Uterus (tissue), 2 donors: Measurements from ENCODE around the gene NUMA1.

Experiments used
- CTCF ChIP-seq, 4 experiments: fragments of 200-600 bp in 2 of 4; fragments of 450-650 bp in 2 of 4; sonication (generic) in 2 of 4; IDR thresholded peaks; one replicate each; pipeline ENCODE4 v1.5.1; 2016 to 2019; ENCODE audit warnings: antibody characterized with exemption in 4 of 4, mild to moderate bottlenecking in 2 of 4, moderate library complexity in 1 of 4
- POLR2A ChIP-seq, 2 donors: fragments of 450-650 bp; IDR thresholded peaks; one replicate each; pipeline ENCODE4 v1.6.1; 2016; ENCODE audit warnings: antibody characterized with exemption in 2 of 2, mild to moderate bottlenecking in 1 of 2, moderate library complexity in 1 of 2

GRCh38 chr11:72103754-72104167, 23.4 kb upstream of the NUMA1 start:
- peak in 1 of 4 experiments; percentile 2 for TF ChIP-seq CTCF (IDR thresholded peaks at IDR 0.05)
- TF ChIP-seq POLR2A (IDR thresholded peaks at IDR 0.05) = no peak
